WTC11 (cell line): ENCODE data around the gene PET100. TPM values are rescaled to one million over a fixed set of nuclear protein-coding genes. Genes with fewer than 3 reads are reported as not detected.

Source experiments
- ATAC-seq: fragments of 200-7000 bp; cut with Tn5 transposase; 2 replicates; pipeline ENCODE4 v1.10.0; 2021; ENCODE audit warnings: mild to moderate bottlenecking, moderate library complexity
- CTCF ChIA-PET: fragments of 300-600 bp; sonication (Branson Sonifier 250); formaldehyde crosslinking; loops from one replicate; lab custom pipeline; 2021; ENCODE audit warnings: antibody characterized with exemption; lab: Charles Lee
- POLR2A ChIA-PET: fragments of 350-600 bp; sonication (Branson Sonifier 250); formaldehyde crosslinking; loops from one replicate; lab custom pipeline; 2021; ENCODE audit warnings: antibody characterized with exemption; lab: Charles Lee
- DNase-seq: peaks from one replicate; pipeline ENCODE4 v3.0.0; 2021; ENCODE audit warnings: low spot score
- H3K27ac Mint-ChIP-seq: 2 replicates; pipeline ENCODE4 v1.8.0; 2021; ENCODE audit warnings: mixed read lengths
- H3K27me3 Mint-ChIP-seq: 2 replicates; pipeline ENCODE4 v1.8.0; 2021; ENCODE audit warnings: low read depth, mild to moderate bottlenecking, moderate library complexity, mixed read lengths
- H3K36me3 Mint-ChIP-seq: 2 replicates; pipeline ENCODE4 v1.8.0; 2021; ENCODE audit warnings: mixed read lengths
- H3K4me1 Mint-ChIP-seq: 2 replicates; pipeline ENCODE4 v1.8.0; 2022; ENCODE audit warnings: mixed read lengths
- H3K4me3 Mint-ChIP-seq: 2 replicates; pipeline ENCODE4 v1.8.0; 2021; ENCODE audit warnings: mild to moderate bottlenecking, moderate library complexity, mixed read lengths
- H3K9me3 Mint-ChIP-seq: 2 replicates; pipeline ENCODE4 v1.8.0; 2021; ENCODE audit warnings: mixed read lengths
- ATF1 ChIP-seq: sonication (generic); formaldehyde crosslinking; IDR thresholded peaks from 2 replicates; pipeline ENCODE4 v1.8.1; 2023; ENCODE audit warnings: mild to moderate bottlenecking, moderate library complexity, missing genetic modification reagents
- ETV6 ChIP-seq: sonication (generic); formaldehyde crosslinking; IDR thresholded peaks from 2 replicates; pipeline ENCODE4 v1.8.1; 2022; ENCODE audit warnings: mild to moderate bottlenecking, missing genetic modification reagents
- FOXJ3 ChIP-seq: sonication (generic); formaldehyde crosslinking; IDR thresholded peaks from 2 replicates; pipeline ENCODE4 v1.9.0; 2021; ENCODE audit warnings: missing genetic modification reagents, mild to moderate bottlenecking, borderline replicate concordance
- GABPB1 ChIP-seq: sonication (generic); formaldehyde crosslinking; IDR thresholded peaks from 2 replicates; pipeline ENCODE4 v1.8.1; 2023; ENCODE audit warnings: mild to moderate bottlenecking, missing genetic modification reagents
- GRHL2 ChIP-seq: fragments of 250-450 bp; sonication (Bioruptor Pico); IDR thresholded peaks from 2 replicates; pipeline ENCODE4 v1.8.0; 2022; ENCODE audit warnings: mild to moderate bottlenecking, moderate library complexity; ENCODE audit not compliant: insufficient replicate concordance, severe bottlenecking
- JUN ChIP-seq: sonication (generic); formaldehyde crosslinking; IDR thresholded peaks from 2 replicates; pipeline ENCODE4 v1.8.0; 2023; ENCODE audit warnings: mild to moderate bottlenecking, missing genetic modification reagents
- KAT7 ChIP-seq: sonication (generic); formaldehyde crosslinking; IDR thresholded peaks from 2 replicates; pipeline ENCODE4 v1.8.1; 2023; ENCODE audit warnings: missing genetic modification reagents, mild to moderate bottlenecking, borderline replicate concordance
- NFYB ChIP-seq: sonication (generic); formaldehyde crosslinking; conservative IDR thresholded peaks from 2 replicates; pipeline ENCODE4 v1.8.0; 2022; ENCODE audit warnings: low read depth, missing genetic modification reagents
- NR1H2 ChIP-seq: sonication (generic); formaldehyde crosslinking; IDR thresholded peaks from 2 replicates; pipeline ENCODE4 v1.9.0; 2021; ENCODE audit warnings: mild to moderate bottlenecking, moderate library complexity, missing genetic modification reagents
- NR2C2 ChIP-seq: sonication (generic); formaldehyde crosslinking; IDR thresholded peaks from 2 replicates; pipeline ENCODE4 v1.8.0; 2022; ENCODE audit warnings: mild to moderate bottlenecking, missing genetic modification reagents
- SP1 ChIP-seq: sonication (generic); formaldehyde crosslinking; conservative IDR thresholded peaks from 2 replicates; pipeline ENCODE4 v1.8.1; 2022; ENCODE audit warnings: missing genetic modification reagents
- ZNF232 ChIP-seq: sonication (generic); formaldehyde crosslinking; IDR thresholded peaks from 2 replicates; pipeline ENCODE4 v1.8.0; 2022; ENCODE audit warnings: mild to moderate bottlenecking, missing genetic modification reagents
- ZNF317 ChIP-seq: sonication (generic); formaldehyde crosslinking; IDR thresholded peaks from 2 replicates; pipeline ENCODE4 v1.8.1; 2023; ENCODE audit warnings: low read depth, mild to moderate bottlenecking, moderate library complexity, missing genetic modification reagents, borderline replicate concordance
- ZNF416 ChIP-seq: fragments of 250-450 bp; sonication (Bioruptor Pico); IDR thresholded peaks from 2 replicates; pipeline ENCODE4 v1.9.0; 2021; ENCODE audit warnings: mild to moderate bottlenecking, inconsistent platforms
- total RNA-seq: library from RNA; stranded (reverse); gene quantifications from 3 replicates; pipeline ENCODE4 v1.2.3, GENCODE V29; 2021
- TF ChIP-seq, protein P1 (sequence below): sonication (generic); formaldehyde crosslinking; IDR thresholded peaks from 2 replicates; pipeline ENCODE4 v1.8.1; 2023; ENCODE audit warnings: mild to moderate bottlenecking, missing genetic modification reagents, moderate library complexity
- TF ChIP-seq, protein P2 (sequence below): sonication (generic); formaldehyde crosslinking; IDR thresholded peaks from 2 replicates; pipeline ENCODE4 v1.8.1; 2023; ENCODE audit warnings: mild to moderate bottlenecking, missing genetic modification reagents
- TF ChIP-seq, protein P3 (sequence below): fragments of 250-450 bp; sonication (Bioruptor Pico); IDR thresholded peaks from 2 replicates; pipeline ENCODE4 v2.1.2; 2022; ENCODE audit warnings: mild to moderate bottlenecking, moderate library complexity
- TF ChIP-seq, protein P4 (sequence below): fragments of 250-450 bp; sonication (Bioruptor Pico); IDR thresholded peaks from 2 replicates; pipeline ENCODE4 v1.9.0; 2021; ENCODE audit warnings: mild to moderate bottlenecking
- TF ChIP-seq, protein P5 (sequence below): sonication (generic); formaldehyde crosslinking; IDR thresholded peaks from 2 replicates; pipeline ENCODE4 v1.8.1; 2023; ENCODE audit warnings: mild to moderate bottlenecking, moderate library complexity, missing genetic modification reagents
- TF ChIP-seq, protein P6 (sequence below): sonication (generic); formaldehyde crosslinking; IDR thresholded peaks from 2 replicates; pipeline ENCODE4 v1.8.0; 2022; ENCODE audit warnings: mild to moderate bottlenecking, missing genetic modification reagents

Gene PET100
- total RNA-seq, 1 experiment from 2014 or later: 111 TPM

DNA sequence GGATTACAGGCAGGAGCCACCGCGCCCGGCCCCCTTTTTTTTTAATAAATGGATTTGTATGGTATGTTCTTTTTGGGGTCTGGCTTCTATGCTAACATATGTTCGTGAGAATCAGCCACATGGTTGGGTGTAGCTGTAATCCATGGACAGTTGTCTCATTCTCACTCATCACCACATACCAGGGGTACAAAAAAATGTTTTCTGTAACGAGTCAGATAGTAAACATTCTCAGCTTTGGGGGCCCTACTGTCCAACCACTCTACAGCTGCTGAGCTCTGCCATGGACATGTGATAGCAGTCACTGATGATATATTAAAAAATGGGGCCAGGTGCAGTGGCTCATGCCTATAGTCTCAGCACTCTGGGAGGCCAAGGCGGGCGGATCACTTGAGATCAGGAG lies 34.1 kb downstream of the PET100 start:
- no peak overlapping the region for H3K27ac Mint-ChIP-seq
- DNase-seq: no peak
- no peak for ATAC-seq
- H3K4me3 Mint-ChIP-seq: no peak overlapping the region
- no peaks in the 10 kb centered on the region for H3K4me1 Mint-ChIP-seq
- peaks cover 44% of the 10 kb centered on the region for H3K27me3 Mint-ChIP-seq
- ChIA-PET POLR2A (no interaction called here), CTCF (interaction anchor here (1.0 to 2.4 kb wide), 3 partner anchors 17 to 95 kb away, joined by 3 to 8 read pairs (median 4); partner anchors contain the start of gene TRAPPC5)
- TF ChIP-seq KAT7 (CRISPR knock-in tag) (no peak), SP1 (CRISPR knock-in tag) (no peak), GABPB1 (CRISPR knock-in tag) (no peak), NR2C2 (CRISPR knock-in tag) (no peak), ZNF317 (CRISPR knock-in tag) (no peak), ZNF232 (CRISPR knock-in tag) (no peak), JUN (CRISPR knock-in tag) (no peak), NR1H2 (CRISPR knock-in tag) (no peak), GRHL2 (CRISPR knock-in tag) (no peak), ATF1 (CRISPR knock-in tag) (no peak), NFYB (CRISPR knock-in tag) (no peak), ZNF416 (no peak), ETV6 (CRISPR knock-in tag) (no peak), FOXJ3 (CRISPR knock-in tag) (no peak)
- TF ChIP-seq, protein P1, sequence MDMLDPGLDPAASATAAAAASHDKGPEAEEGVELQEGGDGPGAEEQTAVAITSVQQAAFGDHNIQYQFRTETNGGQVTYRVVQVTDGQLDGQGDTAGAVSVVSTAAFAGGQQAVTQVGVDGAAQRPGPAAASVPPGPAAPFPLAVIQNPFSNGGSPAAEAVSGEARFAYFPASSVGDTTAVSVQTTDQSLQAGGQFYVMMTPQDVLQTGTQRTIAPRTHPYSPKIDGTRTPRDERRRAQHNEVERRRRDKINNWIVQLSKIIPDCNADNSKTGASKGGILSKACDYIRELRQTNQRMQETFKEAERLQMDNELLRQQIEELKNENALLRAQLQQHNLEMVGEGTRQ: no peak
- TF ChIP-seq, protein P2, sequence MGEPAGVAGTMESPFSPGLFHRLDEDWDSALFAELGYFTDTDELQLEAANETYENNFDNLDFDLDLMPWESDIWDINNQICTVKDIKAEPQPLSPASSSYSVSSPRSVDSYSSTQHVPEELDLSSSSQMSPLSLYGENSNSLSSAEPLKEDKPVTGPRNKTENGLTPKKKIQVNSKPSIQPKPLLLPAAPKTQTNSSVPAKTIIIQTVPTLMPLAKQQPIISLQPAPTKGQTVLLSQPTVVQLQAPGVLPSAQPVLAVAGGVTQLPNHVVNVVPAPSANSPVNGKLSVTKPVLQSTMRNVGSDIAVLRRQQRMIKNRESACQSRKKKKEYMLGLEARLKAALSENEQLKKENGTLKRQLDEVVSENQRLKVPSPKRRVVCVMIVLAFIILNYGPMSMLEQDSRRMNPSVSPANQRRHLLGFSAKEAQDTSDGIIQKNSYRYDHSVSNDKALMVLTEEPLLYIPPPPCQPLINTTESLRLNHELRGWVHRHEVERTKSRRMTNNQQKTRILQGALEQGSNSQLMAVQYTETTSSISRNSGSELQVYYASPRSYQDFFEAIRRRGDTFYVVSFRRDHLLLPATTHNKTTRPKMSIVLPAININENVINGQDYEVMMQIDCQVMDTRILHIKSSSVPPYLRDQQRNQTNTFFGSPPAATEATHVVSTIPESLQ (CRISPR knock-in tag): no peak
- TF ChIP-seq, protein P3, sequence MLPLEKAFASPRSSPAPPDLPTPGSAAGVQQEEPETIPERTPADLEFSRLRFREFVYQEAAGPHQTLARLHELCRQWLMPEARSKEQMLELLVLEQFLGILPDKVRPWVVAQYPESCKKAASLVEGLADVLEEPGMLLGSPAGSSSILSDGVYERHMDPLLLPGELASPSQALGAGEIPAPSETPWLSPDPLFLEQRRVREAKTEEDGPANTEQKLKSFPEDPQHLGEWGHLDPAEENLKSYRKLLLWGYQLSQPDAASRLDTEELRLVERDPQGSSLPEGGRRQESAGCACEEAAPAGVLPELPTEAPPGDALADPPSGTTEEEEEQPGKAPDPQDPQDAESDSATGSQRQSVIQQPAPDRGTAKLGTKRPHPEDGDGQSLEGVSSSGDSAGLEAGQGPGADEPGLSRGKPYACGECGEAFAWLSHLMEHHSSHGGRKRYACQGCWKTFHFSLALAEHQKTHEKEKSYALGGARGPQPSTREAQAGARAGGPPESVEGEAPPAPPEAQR: no peak
- TF ChIP-seq, protein P4, sequence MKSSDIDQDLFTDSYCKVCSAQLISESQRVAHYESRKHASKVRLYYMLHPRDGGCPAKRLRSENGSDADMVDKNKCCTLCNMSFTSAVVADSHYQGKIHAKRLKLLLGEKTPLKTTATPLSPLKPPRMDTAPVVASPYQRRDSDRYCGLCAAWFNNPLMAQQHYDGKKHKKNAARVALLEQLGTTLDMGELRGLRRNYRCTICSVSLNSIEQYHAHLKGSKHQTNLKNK (CRISPR knock-in tag): no peak
- TF ChIP-seq, protein P5, sequence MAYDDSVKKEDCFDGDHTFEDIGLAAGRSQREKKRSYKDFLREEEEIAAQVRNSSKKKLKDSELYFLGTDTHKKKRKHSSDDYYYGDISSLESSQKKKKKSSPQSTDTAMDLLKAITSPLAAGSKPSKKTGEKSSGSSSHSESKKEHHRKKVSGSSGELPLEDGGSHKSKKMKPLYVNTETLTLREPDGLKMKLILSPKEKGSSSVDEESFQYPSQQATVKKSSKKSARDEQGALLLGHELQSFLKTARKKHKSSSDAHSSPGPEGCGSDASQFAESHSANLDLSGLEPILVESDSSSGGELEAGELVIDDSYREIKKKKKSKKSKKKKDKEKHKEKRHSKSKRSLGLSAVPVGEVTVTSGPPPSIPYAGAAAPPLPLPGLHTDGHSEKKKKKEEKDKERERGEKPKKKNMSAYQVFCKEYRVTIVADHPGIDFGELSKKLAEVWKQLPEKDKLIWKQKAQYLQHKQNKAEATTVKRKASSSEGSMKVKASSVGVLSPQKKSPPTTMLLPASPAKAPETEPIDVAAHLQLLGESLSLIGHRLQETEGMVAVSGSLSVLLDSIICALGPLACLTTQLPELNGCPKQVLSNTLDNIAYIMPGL (CRISPR knock-in tag): no peak
- TF ChIP-seq, protein P6, sequence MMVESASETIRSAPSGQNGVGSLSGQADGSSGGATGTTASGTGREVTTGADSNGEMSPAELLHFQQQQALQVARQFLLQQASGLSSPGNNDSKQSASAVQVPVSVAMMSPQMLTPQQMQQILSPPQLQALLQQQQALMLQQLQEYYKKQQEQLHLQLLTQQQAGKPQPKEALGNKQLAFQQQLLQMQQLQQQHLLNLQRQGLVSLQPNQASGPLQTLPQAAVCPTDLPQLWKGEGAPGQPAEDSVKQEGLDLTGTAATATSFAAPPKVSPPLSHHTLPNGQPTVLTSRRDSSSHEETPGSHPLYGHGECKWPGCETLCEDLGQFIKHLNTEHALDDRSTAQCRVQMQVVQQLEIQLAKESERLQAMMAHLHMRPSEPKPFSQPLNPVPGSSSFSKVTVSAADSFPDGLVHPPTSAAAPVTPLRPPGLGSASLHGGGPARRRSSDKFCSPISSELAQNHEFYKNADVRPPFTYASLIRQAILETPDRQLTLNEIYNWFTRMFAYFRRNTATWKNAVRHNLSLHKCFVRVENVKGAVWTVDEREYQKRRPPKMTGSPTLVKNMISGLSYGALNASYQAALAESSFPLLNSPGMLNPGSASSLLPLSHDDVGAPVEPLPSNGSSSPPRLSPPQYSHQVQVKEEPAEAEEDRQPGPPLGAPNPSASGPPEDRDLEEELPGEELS (CRISPR knock-in tag): no peak
- no peaks in the 10 kb centered on the region for H3K36me3 Mint-ChIP-seq
- H3K9me3 Mint-ChIP-seq: no peaks in the 10 kb centered on the region
